DND-41 (cell line): ENCODE measurements around the gene PTGFRN.

Experiments
- EZH2 ChIP-seq: IDR thresholded peaks from 3 replicates; pipeline ENCODE4 v1.6.1; 2012; ENCODE audit warnings: borderline replicate concordance, low read depth, mild to moderate bottlenecking, moderate library complexity, low read length, inconsistent platforms; ENCODE audit not compliant: severe bottlenecking
- TF ChIP-seq, protein P1 (sequence below): IDR thresholded peaks from 2 replicates; pipeline ENCODE4 v1.5.1; 2012; ENCODE audit warnings: borderline replicate concordance, low read length, moderate library complexity, mild to moderate bottlenecking; ENCODE audit not compliant: poor library complexity, severe bottlenecking; ENCODE audit errors: extremely low read depth

DNA sequence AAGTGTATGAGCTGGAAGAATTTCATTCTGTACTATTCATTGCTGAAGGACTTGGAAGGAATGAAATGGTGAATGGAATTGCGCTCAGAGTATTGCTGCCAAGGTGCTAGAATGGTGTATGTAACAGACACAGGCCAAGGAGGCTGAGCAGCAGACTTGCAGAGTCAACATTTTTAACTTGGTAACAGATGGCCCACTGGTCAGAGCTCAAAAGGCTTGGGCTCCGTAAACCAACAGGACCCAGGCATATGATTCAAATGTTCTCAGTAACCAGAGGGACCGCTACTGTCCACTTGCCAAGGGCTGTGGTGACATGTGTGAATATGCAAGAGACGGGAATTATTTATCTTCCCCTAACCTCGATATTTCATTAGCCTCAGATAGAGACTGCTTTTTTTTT, 28.8 kb upstream of the PTGFRN start:
- TF ChIP-seq EZH2 = no peak
- TF ChIP-seq, protein P1, sequence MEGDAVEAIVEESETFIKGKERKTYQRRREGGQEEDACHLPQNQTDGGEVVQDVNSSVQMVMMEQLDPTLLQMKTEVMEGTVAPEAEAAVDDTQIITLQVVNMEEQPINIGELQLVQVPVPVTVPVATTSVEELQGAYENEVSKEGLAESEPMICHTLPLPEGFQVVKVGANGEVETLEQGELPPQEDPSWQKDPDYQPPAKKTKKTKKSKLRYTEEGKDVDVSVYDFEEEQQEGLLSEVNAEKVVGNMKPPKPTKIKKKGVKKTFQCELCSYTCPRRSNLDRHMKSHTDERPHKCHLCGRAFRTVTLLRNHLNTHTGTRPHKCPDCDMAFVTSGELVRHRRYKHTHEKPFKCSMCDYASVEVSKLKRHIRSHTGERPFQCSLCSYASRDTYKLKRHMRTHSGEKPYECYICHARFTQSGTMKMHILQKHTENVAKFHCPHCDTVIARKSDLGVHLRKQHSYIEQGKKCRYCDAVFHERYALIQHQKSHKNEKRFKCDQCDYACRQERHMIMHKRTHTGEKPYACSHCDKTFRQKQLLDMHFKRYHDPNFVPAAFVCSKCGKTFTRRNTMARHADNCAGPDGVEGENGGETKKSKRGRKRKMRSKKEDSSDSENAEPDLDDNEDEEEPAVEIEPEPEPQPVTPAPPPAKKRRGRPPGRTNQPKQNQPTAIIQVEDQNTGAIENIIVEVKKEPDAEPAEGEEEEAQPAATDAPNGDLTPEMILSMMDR = no peak
